Astrocyte of the cerebellum (primary cell): ENCODE measurements around the gene CLEC7A.
A peak's percentile ranks its signal among the peaks of the same experiment; 100 is the strongest.

Experiments used
- DNase-seq: peaks from one replicate; pipeline ENCODE4 v3.0.0-alpha.2; 2011; ENCODE audit warnings: low read depth
- H3K4me3 ChIP-seq: 2 replicates; pipeline ENCODE4 v1.5.1; 2011; ENCODE audit warnings: mild to moderate bottlenecking, low read depth, low read length, moderate library complexity
- CTCF ChIP-seq: IDR thresholded peaks from 2 replicates; pipeline ENCODE4 v1.5.1; 2012; ENCODE audit warnings: low read length, low read depth, moderate library complexity, mild to moderate bottlenecking; ENCODE audit errors: missing control alignments
- in situ Hi-C: cut with HindIII; loops from 2 replicates; pipeline ENCODE4 v1.10.0; 2017; ENCODE audit warnings: low sequenced_read_pairs

The CLEC7A gene

DNA sequence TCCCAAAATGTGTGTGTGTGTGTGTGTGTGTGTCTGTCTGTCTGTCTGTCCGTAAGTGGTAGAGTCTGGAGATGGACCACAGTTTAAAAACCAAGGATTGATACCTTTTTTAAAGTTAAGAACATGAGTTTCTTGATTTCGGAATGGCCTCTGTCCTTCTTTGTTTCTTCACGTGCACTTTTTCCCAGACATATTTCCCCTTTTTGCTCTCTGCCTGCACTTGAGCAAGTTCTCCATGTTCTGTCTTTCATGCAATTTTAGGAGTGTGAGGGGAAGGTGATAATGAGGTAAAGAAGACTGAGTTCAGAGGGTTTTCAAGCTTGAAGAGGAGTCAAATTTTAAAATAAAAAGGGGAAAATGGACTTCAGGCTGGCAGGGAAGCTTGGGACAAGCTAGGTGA is 29.3 kb upstream of the CLEC7A start:
- no peak overlapping the region for H3K4me3 ChIP-seq
- in situ Hi-C loops: no loop called here
- no peak for TF ChIP-seq CTCF
- no peak for DNase-seq

DNA sequence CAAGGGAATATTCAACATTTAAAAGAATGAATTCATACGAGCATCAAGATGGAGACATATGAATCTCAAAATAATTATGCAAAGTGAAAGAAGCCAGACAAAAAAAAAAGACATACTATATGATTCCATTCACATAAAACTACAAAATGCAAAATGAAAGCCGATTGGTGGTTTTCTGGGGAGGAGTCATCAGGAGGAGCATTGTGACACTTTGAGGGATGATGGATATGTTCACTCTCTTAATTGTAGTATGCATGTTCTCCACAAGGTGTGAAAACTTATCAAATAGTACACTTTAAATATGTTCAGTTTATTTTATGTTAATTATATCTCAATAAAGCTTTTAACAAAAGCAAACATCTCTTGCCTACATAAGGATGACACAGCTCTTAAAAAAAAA is 28.4 kb upstream of the CLEC7A start:
- H3K4me3 ChIP-seq: no peak overlapping the region

DNA sequence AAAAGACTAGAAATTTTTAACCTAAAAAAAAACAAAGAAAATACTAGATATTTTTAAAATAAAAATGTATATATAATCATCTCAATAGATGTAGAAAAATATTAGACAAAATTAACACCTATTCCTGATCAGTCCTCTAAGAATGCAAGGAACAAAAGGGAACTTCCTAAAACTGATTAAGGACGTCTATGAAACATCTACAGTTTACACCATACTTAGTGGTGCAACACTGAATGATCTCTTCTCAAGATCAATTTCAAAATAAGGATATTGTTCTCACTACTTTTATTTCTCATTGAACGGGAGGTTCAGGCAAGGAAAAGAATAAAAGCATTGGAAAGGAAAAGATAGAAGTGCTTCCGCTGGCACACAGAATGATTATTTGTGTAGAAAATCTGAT is 26.0 kb upstream of the CLEC7A start:
- H3K4me3 ChIP-seq: no peak overlapping the region
- in situ Hi-C loops: no loop called here
- no peak for TF ChIP-seq CTCF
- no peak for DNase-seq

More for the DNA sequence above, 28.4 kb upstream of the CLEC7A start:
- TF ChIP-seq CTCF: no peak
- no peak for DNase-seq
- in situ Hi-C loops: no loop called here

- TF ChIP-seq CTCF: no peak
- H3K4me3 ChIP-seq: peak overlapping the region; percentile 49
- in situ Hi-C loops: no loop called here
- no peak for DNase-seq
Observed at GRCh38 chr12:10154145-10154496, 24.1 kb upstream of the CLEC7A start.

DNA sequence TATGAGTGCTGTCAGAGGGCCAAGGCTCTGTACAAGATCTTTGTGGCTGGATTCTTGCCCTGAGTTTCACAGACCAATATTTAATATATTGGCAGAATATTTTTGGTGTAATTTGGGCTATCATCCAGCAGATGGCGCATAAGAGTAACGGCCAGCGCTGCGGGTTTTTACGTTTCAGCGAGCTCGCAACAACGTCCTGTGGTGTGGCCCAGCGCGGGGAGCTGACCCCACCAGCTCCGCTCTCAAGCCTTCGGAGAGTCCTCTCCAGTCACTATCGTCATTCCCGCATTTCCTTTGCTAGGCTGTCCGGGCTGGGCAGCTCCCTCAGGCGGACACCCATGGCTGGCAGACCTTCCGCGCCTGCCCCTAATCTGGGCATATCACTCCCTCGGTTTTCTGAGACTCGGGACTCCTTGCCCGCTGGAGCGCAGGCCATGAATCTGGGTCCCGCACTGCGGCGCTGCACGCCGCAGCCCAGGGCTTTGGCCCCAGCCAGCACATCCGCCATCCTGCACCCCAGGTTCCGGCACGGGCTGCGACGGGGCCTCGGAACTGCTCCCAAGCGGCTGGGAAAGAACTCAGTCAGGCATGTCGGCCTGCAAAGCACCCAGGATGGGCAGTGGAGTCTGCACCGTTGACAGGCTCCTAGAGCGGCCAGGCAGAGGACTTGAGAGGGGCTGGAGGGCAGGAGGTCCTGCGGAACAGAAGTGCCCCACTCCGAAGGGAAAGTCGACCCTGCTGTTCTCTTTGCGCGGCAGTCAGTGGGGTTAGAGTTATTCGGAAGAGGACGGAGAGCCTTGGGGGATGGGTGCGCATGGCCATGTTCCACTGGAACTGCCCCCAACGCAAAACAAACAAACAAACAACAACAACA is 23.5 kb upstream of the CLEC7A start:
- H3K4me3 ChIP-seq: peak overlapping the region; percentile 49
- peak; percentile 74 for TF ChIP-seq CTCF
- in situ Hi-C loops: no loop called here
- peak; percentile 42 for DNase-seq

- in situ Hi-C loops: no loop called here
Observed at GRCh38 chr12:10151621-10152020, 21.6 kb upstream of the CLEC7A start.

More at GRCh38 chr12:10151621-10152020, 21.6 kb upstream of the CLEC7A start:
- no peak overlapping the region for H3K4me3 ChIP-seq
- DNase-seq: no peak
- TF ChIP-seq CTCF: no peak
